HL-60 (cell line): ENCODE results near the gene NTN1.

ENCODE experiments used
- POLR2AphosphoS5 ChIP-seq: IDR thresholded peaks from 2 replicates; pipeline ENCODE4 v1.6.1; 2012; ENCODE audit warnings: low read depth
- TF ChIP-seq, protein P1 (sequence below): IDR thresholded peaks from one replicate; pipeline ENCODE4 v1.5.1; 2011; ENCODE audit warnings: low read length, control low read depth, inconsistent platforms; ENCODE audit not compliant: insufficient read depth
- TF ChIP-seq, protein P2 (sequence below): IDR thresholded peaks from 2 replicates; pipeline ENCODE4 v1.6.1; 2012; ENCODE audit warnings: low read depth; ENCODE audit not compliant: insufficient replicate concordance

GRCh38 chr17:9220398-9221146 is 199.3 kb downstream of the NTN1 start:
- TF ChIP-seq, protein P1, sequence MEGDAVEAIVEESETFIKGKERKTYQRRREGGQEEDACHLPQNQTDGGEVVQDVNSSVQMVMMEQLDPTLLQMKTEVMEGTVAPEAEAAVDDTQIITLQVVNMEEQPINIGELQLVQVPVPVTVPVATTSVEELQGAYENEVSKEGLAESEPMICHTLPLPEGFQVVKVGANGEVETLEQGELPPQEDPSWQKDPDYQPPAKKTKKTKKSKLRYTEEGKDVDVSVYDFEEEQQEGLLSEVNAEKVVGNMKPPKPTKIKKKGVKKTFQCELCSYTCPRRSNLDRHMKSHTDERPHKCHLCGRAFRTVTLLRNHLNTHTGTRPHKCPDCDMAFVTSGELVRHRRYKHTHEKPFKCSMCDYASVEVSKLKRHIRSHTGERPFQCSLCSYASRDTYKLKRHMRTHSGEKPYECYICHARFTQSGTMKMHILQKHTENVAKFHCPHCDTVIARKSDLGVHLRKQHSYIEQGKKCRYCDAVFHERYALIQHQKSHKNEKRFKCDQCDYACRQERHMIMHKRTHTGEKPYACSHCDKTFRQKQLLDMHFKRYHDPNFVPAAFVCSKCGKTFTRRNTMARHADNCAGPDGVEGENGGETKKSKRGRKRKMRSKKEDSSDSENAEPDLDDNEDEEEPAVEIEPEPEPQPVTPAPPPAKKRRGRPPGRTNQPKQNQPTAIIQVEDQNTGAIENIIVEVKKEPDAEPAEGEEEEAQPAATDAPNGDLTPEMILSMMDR: no peak
- TF ChIP-seq, protein P2, sequence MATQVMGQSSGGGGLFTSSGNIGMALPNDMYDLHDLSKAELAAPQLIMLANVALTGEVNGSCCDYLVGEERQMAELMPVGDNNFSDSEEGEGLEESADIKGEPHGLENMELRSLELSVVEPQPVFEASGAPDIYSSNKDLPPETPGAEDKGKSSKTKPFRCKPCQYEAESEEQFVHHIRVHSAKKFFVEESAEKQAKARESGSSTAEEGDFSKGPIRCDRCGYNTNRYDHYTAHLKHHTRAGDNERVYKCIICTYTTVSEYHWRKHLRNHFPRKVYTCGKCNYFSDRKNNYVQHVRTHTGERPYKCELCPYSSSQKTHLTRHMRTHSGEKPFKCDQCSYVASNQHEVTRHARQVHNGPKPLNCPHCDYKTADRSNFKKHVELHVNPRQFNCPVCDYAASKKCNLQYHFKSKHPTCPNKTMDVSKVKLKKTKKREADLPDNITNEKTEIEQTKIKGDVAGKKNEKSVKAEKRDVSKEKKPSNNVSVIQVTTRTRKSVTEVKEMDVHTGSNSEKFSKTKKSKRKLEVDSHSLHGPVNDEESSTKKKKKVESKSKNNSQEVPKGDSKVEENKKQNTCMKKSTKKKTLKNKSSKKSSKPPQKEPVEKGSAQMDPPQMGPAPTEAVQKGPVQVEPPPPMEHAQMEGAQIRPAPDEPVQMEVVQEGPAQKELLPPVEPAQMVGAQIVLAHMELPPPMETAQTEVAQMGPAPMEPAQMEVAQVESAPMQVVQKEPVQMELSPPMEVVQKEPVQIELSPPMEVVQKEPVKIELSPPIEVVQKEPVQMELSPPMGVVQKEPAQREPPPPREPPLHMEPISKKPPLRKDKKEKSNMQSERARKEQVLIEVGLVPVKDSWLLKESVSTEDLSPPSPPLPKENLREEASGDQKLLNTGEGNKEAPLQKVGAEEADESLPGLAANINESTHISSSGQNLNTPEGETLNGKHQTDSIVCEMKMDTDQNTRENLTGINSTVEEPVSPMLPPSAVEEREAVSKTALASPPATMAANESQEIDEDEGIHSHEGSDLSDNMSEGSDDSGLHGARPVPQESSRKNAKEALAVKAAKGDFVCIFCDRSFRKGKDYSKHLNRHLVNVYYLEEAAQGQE: no peak
- TF ChIP-seq POLR2AphosphoS5: no peak
